HEK293 (cell line): ENCODE data around the gene DNAH11.

ENCODE experiments used
- CTCF ChIA-PET: fragments of 350-600 bp; formaldehyde crosslinking; extraction: SDS; loops from one replicate; lab custom pipeline; 2021; ENCODE audit warnings: antibody characterized with exemption; lab: Yijun Ruan, JAX
- POLR2A ChIA-PET: fragments of 300-600 bp; formaldehyde crosslinking; extraction: SDS; loops from one replicate; lab custom pipeline; 2020; ENCODE audit warnings: antibody characterized with exemption, inconsistent platforms; lab: Yijun Ruan, JAX
- H3K27ac ChIP-seq: fragments of 200-500 bp; sonication (Bioruptor generic); 2 replicates; pipeline ENCODE4 v1.5.1; 2014; ENCODE audit warnings: low read depth, low read length, control low read depth, inconsistent platforms; ENCODE audit errors: extremely low read depth
- H3K36me3 ChIP-seq, 2 experiments: fragments of 200-500 bp in 1 of 2; sonication (Bioruptor generic) in 1 of 2; 1 replicate in 1 of 2; 2 replicates in 1 of 2; pipeline ENCODE4 v1.5.1; 2014 to 2017; ENCODE audit warnings: inconsistent platforms in 2 of 2, low read length in 2 of 2; ENCODE audit not compliant: control insufficient read depth in 2 of 2, insufficient read depth in 1 of 2
- H3K4me1 ChIP-seq: fragments of 200-500 bp; sonication (Bioruptor generic); 2 replicates; pipeline ENCODE4 v1.5.1; 2014; ENCODE audit warnings: mild to moderate bottlenecking, low read length, inconsistent platforms; ENCODE audit not compliant: control insufficient read depth, insufficient read depth
- H3K4me3 ChIP-seq: 2 replicates; pipeline ENCODE4 v1.5.1; 2011; ENCODE audit warnings: low read depth, mild to moderate bottlenecking, control low read depth, low read length, moderate library complexity
- H3K9me3 ChIP-seq: fragments of 200-500 bp; sonication (Bioruptor generic); 2 replicates; pipeline ENCODE4 v1.5.1; 2014; ENCODE audit warnings: low read depth, low read length, inconsistent platforms; ENCODE audit not compliant: control insufficient read depth, insufficient read depth
- BCL11B ChIP-seq: fragments of 450-650 bp; formaldehyde crosslinking; IDR thresholded peaks from 2 replicates; pipeline ENCODE4 v1.5.1; 2016; ENCODE audit warnings: low read depth, missing biosample characterization, missing genetic modification characterization
- FEZF1 ChIP-seq: fragments of 450-650 bp; formaldehyde crosslinking; IDR thresholded peaks from 2 replicates; pipeline ENCODE4 v1.5.1; 2016; ENCODE audit warnings: missing biosample characterization, missing genetic modification characterization
- OVOL3 ChIP-seq: fragments of 450-650 bp; formaldehyde crosslinking; IDR thresholded peaks from 2 replicates; pipeline ENCODE4 v1.5.1; 2016; ENCODE audit warnings: missing biosample characterization, missing genetic modification characterization
- PRDM2 ChIP-seq: fragments of 450-650 bp; formaldehyde crosslinking; IDR thresholded peaks from 2 replicates; pipeline ENCODE4 v1.5.1; 2016; ENCODE audit warnings: missing biosample characterization, missing genetic modification characterization, borderline replicate concordance
- SCRT1 ChIP-seq: fragments of 450-650 bp; formaldehyde crosslinking; IDR thresholded peaks from 2 replicates; pipeline ENCODE4 v1.5.1; 2016; ENCODE audit warnings: missing biosample characterization, missing genetic modification characterization, borderline replicate concordance
- SP3 ChIP-seq: fragments of 450-650 bp; formaldehyde crosslinking; IDR thresholded peaks from 2 replicates; pipeline ENCODE4 v1.5.1; 2016; ENCODE audit warnings: missing biosample characterization, missing genetic modification characterization
- SP7 ChIP-seq: fragments of 450-650 bp; formaldehyde crosslinking; IDR thresholded peaks from 2 replicates; pipeline ENCODE4 v1.5.1; 2016; ENCODE audit warnings: missing biosample characterization, missing genetic modification characterization
- TCF7L2 ChIP-seq: IDR thresholded peaks from 2 replicates; pipeline ENCODE4 v1.6.1; 2011; ENCODE audit warnings: low read depth, mild to moderate bottlenecking, inconsistent platforms, low read length, moderate library complexity, borderline replicate concordance
- TSHZ1 ChIP-seq: fragments of 450-650 bp; formaldehyde crosslinking; IDR thresholded peaks from 2 replicates; pipeline ENCODE4 v1.5.1; 2016; ENCODE audit warnings: missing biosample characterization, missing genetic modification characterization, borderline replicate concordance
- ZBTB1 ChIP-seq: fragments of 450-650 bp; formaldehyde crosslinking; IDR thresholded peaks from 2 replicates; pipeline ENCODE4 v1.5.1; 2016; ENCODE audit warnings: missing biosample characterization, missing genetic modification characterization
- ZFP3 ChIP-seq: fragments of 450-650 bp; formaldehyde crosslinking; IDR thresholded peaks from 2 replicates; pipeline ENCODE4 v1.5.1; 2016; ENCODE audit warnings: low read depth, missing biosample characterization, missing genetic modification characterization
- ZNF366 ChIP-seq: fragments of 450-650 bp; formaldehyde crosslinking; conservative IDR thresholded peaks from 2 replicates; pipeline ENCODE4 v1.5.1; 2016; ENCODE audit warnings: missing biosample characterization, missing genetic modification characterization
- ZNF416 ChIP-seq: fragments of 450-650 bp; formaldehyde crosslinking; IDR thresholded peaks from 2 replicates; pipeline ENCODE4 v1.5.1; 2016; ENCODE audit warnings: missing biosample characterization, missing genetic modification characterization
- ZNF555 ChIP-seq: fragments of 450-650 bp; formaldehyde crosslinking; conservative IDR thresholded peaks from 2 replicates; pipeline ENCODE4 v1.5.1; 2017; ENCODE audit warnings: missing biosample characterization, mild to moderate bottlenecking, missing genetic modification characterization, inconsistent platforms
- ZNF596 ChIP-seq: fragments of 450-650 bp; IDR thresholded peaks from 2 replicates; pipeline ENCODE4 v1.5.0; 2018; ENCODE audit warnings: missing biosample characterization, mild to moderate bottlenecking, missing genetic modification characterization, moderate library complexity
- ZNF610 ChIP-seq: fragments of 450-650 bp; formaldehyde crosslinking; IDR thresholded peaks from 2 replicates; pipeline ENCODE4 v1.5.1; 2016; ENCODE audit warnings: missing biosample characterization, missing genetic modification characterization, borderline replicate concordance
- ZNF664 ChIP-seq: fragments of 450-650 bp; formaldehyde crosslinking; IDR thresholded peaks from 2 replicates; pipeline ENCODE4 v1.5.1; 2016; ENCODE audit warnings: missing biosample characterization, missing genetic modification characterization
- TF ChIP-seq, protein P1 (sequence below): fragments of 450-650 bp; formaldehyde crosslinking; IDR thresholded peaks from 2 replicates; pipeline ENCODE4 v1.5.1; 2016; ENCODE audit warnings: missing biosample characterization, missing genetic modification characterization
- TF ChIP-seq, protein P2 (sequence below): fragments of 450-650 bp; formaldehyde crosslinking; IDR thresholded peaks from 2 replicates; pipeline ENCODE4 v1.5.1; 2017; ENCODE audit warnings: missing biosample characterization, missing genetic modification characterization
- TF ChIP-seq, protein P3 (sequence below): fragments of 450-650 bp; formaldehyde crosslinking; IDR thresholded peaks from 2 replicates; pipeline ENCODE4 v1.5.1; 2016; ENCODE audit warnings: missing biosample characterization, missing genetic modification characterization

Gene DNAH11

DNA sequence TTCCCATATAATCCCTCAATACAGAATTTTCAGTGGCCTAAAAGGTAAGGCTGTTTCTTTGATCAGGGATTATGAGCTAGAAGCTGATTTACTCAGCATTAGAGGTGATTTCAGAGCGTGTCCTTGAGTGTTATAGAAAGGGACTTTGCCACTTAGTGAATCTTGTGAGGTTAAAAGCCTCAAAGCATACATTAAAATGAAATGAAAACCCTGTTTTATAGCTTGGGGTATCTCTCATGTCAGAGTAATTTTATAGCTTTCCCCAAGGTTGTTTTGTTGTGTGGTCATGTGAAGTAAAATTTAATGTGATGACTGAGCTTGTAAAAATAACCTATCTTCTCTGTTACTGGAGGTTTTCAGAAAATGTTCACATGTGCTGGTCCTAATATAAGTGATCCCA lies 204.1 kb downstream of the DNAH11 start (continued):
- TF ChIP-seq TSHZ1 (tag by site-specific recombination) (peak; percentile 38; the same call in 1 of the 2 replicates), ZNF610 (0 out of 2 replicates have a peak, but pooled peaks have one; percentile 36), FEZF1 (tag by site-specific recombination) (peak; percentile 96), ZNF555 (no peak)

GRCh38 chr7:21747806-21748205 lies 205.0 kb downstream of the DNAH11 start:
- peaks cover 11% of the 10 kb centered on the region for H3K4me1 ChIP-seq
- no peaks in the 10 kb centered on the region for H3K9me3 ChIP-seq
- no peak overlapping the region for H3K4me3 ChIP-seq
- H3K36me3 ChIP-seq, result no peaks in the 10 kb centered on the region
- POLR2A ChIA-PET, result no interaction called here
- TF ChIP-seq TCF7L2 (0 out of 2 replicates have a peak, but pooled peaks have one; percentile 2), BCL11B (tag by site-specific recombination) (no peak), OVOL3 (tag by site-specific recombination) (no peak), PRDM2 (tag by site-specific recombination) (no peak), SP7 (tag by site-specific recombination) (no peak), ZNF366 (tag by site-specific recombination) (no peak), ZNF416 (no peak), ZNF596 (tag by site-specific recombination) (no peak), SCRT1 (tag by site-specific recombination) (no peak), ZBTB1 (tag by site-specific recombination) (no peak), ZNF664 (tag by site-specific recombination) (no peak), SP3 (tag by site-specific recombination) (no peak), FEZF1 (tag by site-specific recombination) (peak; percentile 45; the same call in 1 of the 2 replicates), ZFP3 (tag by site-specific recombination) (no peak)
- TF ChIP-seq, protein P1, sequence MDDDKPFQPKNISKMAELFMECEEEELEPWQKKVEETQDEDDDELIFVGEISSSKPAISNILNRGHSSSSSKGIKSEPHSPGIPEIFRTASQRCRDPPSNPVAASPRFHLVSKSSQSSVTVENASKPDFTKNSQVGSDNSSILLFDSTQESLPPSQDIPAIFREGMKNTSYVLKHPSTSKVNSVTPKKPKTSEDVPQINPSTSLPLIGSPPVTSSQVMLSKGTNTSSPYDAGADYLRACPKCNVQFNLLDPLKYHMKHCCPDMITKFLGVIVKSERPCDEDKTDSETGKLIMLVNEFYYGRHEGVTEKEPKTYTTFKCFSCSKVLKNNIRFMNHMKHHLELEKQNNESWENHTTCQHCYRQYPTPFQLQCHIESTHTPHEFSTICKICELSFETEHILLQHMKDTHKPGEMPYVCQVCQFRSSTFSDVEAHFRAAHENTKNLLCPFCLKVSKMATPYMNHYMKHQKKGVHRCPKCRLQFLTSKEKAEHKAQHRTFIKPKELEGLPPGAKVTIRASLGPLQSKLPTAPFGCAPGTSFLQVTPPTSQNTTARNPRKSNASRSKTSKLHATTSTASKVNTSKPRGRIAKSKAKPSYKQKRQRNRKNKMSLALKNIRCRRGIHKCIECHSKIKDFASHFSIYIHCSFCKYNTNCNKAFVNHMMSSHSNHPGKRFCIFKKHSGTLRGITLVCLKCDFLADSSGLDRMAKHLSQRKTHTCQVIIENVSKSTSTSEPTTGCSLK, result no peak
- TF ChIP-seq, protein P2, sequence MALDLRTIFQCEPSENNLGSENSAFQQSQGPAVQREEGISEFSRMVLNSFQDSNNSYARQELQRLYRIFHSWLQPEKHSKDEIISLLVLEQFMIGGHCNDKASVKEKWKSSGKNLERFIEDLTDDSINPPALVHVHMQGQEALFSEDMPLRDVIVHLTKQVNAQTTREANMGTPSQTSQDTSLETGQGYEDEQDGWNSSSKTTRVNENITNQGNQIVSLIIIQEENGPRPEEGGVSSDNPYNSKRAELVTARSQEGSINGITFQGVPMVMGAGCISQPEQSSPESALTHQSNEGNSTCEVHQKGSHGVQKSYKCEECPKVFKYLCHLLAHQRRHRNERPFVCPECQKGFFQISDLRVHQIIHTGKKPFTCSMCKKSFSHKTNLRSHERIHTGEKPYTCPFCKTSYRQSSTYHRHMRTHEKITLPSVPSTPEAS, result no peak
- TF ChIP-seq, protein P3, sequence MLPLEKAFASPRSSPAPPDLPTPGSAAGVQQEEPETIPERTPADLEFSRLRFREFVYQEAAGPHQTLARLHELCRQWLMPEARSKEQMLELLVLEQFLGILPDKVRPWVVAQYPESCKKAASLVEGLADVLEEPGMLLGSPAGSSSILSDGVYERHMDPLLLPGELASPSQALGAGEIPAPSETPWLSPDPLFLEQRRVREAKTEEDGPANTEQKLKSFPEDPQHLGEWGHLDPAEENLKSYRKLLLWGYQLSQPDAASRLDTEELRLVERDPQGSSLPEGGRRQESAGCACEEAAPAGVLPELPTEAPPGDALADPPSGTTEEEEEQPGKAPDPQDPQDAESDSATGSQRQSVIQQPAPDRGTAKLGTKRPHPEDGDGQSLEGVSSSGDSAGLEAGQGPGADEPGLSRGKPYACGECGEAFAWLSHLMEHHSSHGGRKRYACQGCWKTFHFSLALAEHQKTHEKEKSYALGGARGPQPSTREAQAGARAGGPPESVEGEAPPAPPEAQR, result no peak
- H3K27ac ChIP-seq, result peak overlapping the region; percentile 66
- CTCF ChIA-PET, result no interaction called here
